BE2C (cell line): Measurements from ENCODE around the gene CDC37. TPM values are rescaled to one million over a fixed set of nuclear protein-coding genes. Genes with fewer than 3 reads are reported as not detected.

Source experiments
- DNase-seq: peaks from one replicate; pipeline ENCODE4 v3.0.0-alpha.2; 2020
- H3K27me3 ChIP-seq: fragments of 250-450 bp; sonication (Bioruptor Pico); 2 replicates; pipeline ENCODE4 v1.5.1; 2020; ENCODE audit warnings: mild to moderate bottlenecking
- H3K36me3 ChIP-seq: fragments of 250-450 bp; sonication (Bioruptor Pico); 2 replicates; pipeline ENCODE4 v1.5.1; 2020; ENCODE audit warnings: mild to moderate bottlenecking
- H3K4me1 ChIP-seq: fragments of 250-450 bp; sonication (Bioruptor Pico); 2 replicates; pipeline ENCODE4 v1.5.1; 2020
- H3K4me3 ChIP-seq: 2 replicates; pipeline ENCODE4 v1.5.1; 2011; ENCODE audit warnings: low read depth, low read length
- H3K9me3 ChIP-seq: fragments of 250-450 bp; sonication (Bioruptor Pico); 2 replicates; pipeline ENCODE4 v1.5.1; 2020
- polyA plus RNA-seq: library from polyadenylated mRNA; unstranded; fragments of >200 nt; gene quantifications from one replicate; pipeline ENCODE4 v1.2.1, GENCODE V29; 2012; ENCODE audit warnings: low read depth, missing spikeins; ENCODE audit not compliant: insufficient read length, insufficient read depth
- TF ChIP-seq, protein P1 (sequence below): IDR thresholded peaks from 2 replicates; pipeline ENCODE4 v1.5.1; 2012; ENCODE audit warnings: mild to moderate bottlenecking, low read depth, low read length

The CDC37 gene
- polyA plus RNA-seq = 428 TPM

DNA sequence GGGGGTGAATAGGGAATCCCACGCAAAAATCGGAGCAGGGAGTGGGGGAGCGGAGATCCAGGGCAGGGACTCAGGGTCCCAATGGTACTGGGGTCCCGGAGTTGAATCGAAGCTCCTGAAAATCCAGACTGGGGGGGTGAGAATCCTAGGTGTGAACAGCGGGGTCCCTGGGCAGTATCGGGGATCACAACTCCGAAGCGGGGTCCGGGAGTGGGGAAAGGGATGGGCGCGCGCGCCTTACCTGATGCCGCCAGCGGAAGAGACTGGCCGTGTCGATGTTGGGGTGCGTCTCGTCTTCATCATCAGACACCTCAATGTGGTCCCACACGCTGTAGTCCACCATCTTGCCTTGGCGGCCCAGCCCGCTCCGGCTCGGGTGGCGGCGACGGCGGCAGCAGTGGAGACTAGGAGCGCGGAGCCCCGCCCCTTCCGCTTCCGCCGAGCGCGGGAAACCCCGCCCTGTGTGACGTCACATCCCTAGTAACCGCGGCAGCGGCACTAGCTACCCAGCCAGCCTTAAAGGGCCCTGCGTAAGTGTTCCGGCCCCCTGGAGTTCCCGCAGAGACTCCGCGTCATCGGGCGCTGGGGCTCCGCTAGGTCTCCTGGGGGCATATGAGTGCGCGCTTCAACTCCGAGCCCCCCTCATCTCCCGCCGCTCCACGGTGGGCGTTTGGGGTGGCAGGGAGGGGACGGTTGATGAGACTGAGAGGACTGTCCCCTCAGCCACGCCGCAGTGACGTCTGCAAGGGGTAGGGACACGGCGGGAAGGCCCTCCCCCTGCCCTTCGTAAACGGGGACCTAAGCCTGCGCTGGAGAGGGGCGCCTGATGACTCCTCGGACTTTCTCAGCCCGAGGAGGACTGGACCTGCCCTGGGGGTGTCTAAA, at the start of gene CDC37:
Gene CDC37, minus strand, starts transcription at position 406 of the 885 bp plus-strand sequence. Its CDS starts 63 bp downstream, at position 343.
- peaks cover 10% of the 10 kb centered on the region for H3K36me3 ChIP-seq
- peak; percentile 98 for DNase-seq
- no peaks in the 10 kb centered on the region for H3K9me3 ChIP-seq
- H3K27me3 ChIP-seq = peaks cover 10% of the 10 kb centered on the region
- H3K4me3 ChIP-seq = peak within 1 kb of the TSS; percentile 98
- H3K4me1 ChIP-seq = no peaks in the 10 kb centered on the region
- TF ChIP-seq, protein P1, sequence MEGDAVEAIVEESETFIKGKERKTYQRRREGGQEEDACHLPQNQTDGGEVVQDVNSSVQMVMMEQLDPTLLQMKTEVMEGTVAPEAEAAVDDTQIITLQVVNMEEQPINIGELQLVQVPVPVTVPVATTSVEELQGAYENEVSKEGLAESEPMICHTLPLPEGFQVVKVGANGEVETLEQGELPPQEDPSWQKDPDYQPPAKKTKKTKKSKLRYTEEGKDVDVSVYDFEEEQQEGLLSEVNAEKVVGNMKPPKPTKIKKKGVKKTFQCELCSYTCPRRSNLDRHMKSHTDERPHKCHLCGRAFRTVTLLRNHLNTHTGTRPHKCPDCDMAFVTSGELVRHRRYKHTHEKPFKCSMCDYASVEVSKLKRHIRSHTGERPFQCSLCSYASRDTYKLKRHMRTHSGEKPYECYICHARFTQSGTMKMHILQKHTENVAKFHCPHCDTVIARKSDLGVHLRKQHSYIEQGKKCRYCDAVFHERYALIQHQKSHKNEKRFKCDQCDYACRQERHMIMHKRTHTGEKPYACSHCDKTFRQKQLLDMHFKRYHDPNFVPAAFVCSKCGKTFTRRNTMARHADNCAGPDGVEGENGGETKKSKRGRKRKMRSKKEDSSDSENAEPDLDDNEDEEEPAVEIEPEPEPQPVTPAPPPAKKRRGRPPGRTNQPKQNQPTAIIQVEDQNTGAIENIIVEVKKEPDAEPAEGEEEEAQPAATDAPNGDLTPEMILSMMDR = no peak

DNA sequence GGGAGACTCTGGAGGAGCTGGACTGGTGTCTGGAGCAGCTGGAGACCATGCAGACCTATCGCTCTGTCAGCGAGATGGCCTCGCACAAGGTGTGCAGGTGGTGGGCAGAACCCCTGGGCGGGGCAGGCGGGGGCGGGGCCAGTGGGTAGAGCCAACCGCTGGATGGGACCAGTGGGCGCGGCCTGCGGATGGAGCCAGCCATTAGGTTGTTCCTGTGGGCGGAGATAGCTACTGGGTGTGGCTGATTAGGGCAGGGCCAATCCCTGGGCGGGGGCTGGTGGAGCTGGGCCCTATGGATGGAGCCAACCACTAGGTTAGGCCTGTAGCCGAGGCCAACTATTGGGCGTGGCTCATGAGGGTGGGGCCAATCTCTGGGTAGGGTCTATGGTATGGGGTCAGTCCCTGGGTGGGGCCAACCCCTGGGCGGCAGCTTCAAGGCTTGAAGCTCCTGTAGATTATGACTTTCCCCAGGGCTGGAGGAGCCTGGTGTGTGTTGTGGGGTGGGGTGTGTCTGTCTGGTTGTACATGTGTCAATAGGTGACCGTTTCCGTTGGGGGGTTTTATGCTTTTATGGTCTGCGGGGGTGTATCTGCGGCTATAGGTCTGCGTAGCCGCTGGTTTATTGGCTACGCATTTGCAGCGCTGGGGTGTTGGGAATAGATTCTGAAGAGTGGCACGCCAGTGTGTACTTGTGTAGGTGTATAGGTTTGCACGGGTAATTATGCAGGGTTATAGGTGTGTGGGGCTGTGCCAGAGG, 47.7 kb upstream of the CDC37 start:
- no peaks in the 10 kb centered on the region for H3K36me3 ChIP-seq
- no peaks in the 10 kb centered on the region for H3K9me3 ChIP-seq
- no peaks in the 10 kb centered on the region for H3K27me3 ChIP-seq
- no peaks in the 10 kb centered on the region; the same call in 1 of the 2 replicates for H3K4me1 ChIP-seq
- no peak overlapping the region for H3K4me3 ChIP-seq
- peak; percentile 71 for DNase-seq
- TF ChIP-seq, protein P1 = no peak

DNA sequence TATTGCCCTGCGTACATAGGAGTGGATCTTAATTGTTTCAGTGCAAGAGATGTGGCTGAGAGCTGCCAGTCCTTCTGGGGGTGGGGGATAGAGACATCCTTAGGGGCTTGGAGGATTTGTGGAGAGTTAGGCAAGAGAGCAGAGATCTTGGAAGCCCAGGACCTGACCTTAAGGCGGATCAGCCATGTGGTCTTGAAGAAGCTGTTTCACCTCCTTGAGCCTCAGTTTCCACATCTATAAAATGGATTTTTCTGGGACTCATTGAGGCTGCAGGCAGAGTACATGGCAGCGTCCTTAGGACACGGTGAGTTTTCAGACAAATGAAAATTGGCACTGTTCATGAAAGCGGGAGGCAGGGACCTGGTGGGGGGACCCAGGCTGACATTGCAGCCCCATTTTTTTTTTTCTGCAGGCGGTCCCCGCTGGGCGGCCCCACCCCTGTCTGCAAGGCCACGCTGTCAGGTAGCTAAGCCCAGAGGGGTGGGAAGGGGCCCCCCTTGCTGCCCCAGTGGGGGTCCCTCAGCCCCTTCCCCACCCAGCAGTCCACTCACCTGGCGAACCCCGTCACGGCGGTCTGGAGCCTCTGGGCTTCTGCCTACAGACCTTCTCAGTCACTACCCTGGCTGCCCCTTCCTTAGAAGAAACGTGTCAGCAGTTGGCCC, 47.0 kb upstream of the CDC37 start:
- DNase-seq = no peak
- no peaks in the 10 kb centered on the region for H3K9me3 ChIP-seq
- H3K4me1 ChIP-seq = no peaks in the 10 kb centered on the region; the same call in 1 of the 2 replicates
- TF ChIP-seq, protein P1 = no peak
- no peaks in the 10 kb centered on the region for H3K27me3 ChIP-seq
- H3K36me3 ChIP-seq = no peaks in the 10 kb centered on the region
- H3K4me3 ChIP-seq = no peak overlapping the region

DNA sequence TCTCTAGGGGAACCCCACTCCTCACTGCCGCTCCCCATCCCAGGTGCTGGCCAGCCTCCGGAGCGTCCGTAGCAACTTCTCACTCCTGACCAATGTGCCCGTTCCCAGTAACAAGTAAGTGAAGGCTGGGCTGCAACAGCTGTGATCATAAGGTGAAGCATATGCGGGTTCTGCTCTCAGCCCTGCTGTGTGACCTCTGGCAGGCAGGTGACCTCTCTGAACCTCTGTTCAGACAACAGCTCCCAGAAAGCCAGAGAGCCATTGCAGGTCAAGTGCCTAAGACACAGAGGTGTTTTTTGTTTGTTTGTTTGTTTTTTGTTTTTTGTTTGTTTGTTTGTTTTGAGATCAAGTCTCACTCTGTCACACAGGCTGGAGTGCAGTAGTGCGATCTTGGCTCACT, 45.7 kb upstream of the CDC37 start:
- H3K36me3 ChIP-seq = no peaks in the 10 kb centered on the region
- TF ChIP-seq, protein P1 = no peak

DNA sequence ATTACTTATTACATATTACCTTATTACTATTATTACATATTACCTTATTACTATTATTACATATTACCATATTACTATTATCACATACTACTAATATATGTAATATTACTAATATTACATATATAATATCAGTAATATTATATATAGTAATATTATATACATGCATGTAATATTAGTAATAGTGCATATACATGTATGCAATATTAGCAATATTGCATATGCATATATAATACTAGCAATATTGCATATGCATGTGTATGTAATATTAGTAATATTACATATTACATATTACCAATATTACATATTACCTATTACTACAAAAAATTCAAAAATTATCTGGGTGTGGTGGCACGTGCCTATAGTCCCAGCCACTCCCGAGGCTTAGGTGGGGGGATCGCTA, 39.4 kb upstream of the CDC37 start:
- Histone ChIP-seq H3K9me3 (no peaks in the 10 kb centered on the region; the same call in none of the 2 replicates), H3K4me3 (no peak overlapping the region), H3K27me3 (no peaks in the 10 kb centered on the region), H3K4me1 (no peaks in the 10 kb centered on the region), H3K36me3 (no peaks in the 10 kb centered on the region)
- DNase-seq = no peak
- TF ChIP-seq, protein P1 = no peak

More for the DNA sequence above, 45.7 kb upstream of the CDC37 start:
- Histone ChIP-seq H3K4me3 (no peak overlapping the region), H3K4me1 (no peaks in the 10 kb centered on the region; the same call in 1 of the 2 replicates), H3K27me3 (no peaks in the 10 kb centered on the region), H3K9me3 (no peaks in the 10 kb centered on the region; the same call in none of the 2 replicates)
- no peak for DNase-seq
